ENCODE data around the gene KAZN.

Gene KAZN

GRCh38 chr1:14598498-14599182, at the start of gene KAZN:
Gene KAZN (plus strand): TSS chr1:14598685.
- in situ Hi-C loops (cut with HindIII; ENCODE audit: low sequenced_read_pairs): no loop called here

GRCh38 chr1:14549897-14550620, 48.4 kb upstream of the KAZN start:
- in situ Hi-C loops (cut with HindIII; ENCODE audit: low sequenced_read_pairs): no loop called here

- in situ Hi-C loops (cut with HindIII; ENCODE audit: low sequenced_read_pairs): no loop called here
These were observed 47.1 kb upstream of the KAZN start for GRCh38 chr1:14551386-14551785.

- in situ Hi-C loops (cut with HindIII; ENCODE audit: low sequenced_read_pairs): no loop called here
These were observed 46.1 kb upstream of the KAZN start for GRCh38 chr1:14552246-14552965.

DNA sequence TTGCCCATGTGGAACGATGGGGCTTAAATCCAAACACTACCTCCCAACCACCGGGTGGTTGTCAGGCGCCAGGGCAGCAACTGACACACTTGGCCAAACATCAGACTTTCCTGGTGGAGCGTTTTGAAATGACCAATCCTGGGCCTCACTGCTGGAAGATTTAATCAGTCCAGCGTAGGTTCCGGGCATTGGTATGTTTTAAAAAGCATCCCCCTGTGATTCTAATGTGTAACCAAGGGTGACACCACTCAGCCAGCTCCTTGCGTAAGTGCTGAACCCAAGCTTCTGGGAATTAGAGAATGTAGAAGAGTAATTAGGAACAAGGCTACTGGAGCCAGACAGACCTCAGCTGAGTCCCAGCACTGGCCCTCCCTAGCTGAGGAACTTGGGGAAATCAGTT, 44.8 kb upstream of the KAZN start:
- in situ Hi-C loops (cut with HindIII; ENCODE audit: low sequenced_read_pairs): no loop called here

DNA sequence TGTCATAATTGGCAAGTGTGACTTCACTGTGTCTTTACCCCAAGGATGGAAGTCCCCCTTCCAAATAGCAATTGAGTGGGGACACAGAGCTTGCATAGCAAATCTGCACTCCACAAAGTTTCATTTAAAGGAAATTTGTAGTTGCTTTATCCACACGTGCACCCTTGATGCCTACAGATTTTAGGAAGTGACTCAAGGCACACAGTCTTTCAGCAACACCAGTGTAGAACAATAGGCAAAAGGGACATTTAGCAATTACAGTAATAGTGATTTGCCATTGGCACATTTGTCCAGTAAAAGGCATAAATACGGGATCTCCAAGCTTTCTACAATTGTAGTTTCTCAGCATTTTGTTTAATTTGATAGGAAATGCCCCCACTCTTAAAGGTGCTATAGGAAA, 43.4 kb upstream of the KAZN start:
- in situ Hi-C loops (cut with HindIII; ENCODE audit: low sequenced_read_pairs): no loop called here

GRCh38 chr1:14561014-14561693, 37.3 kb upstream of the KAZN start:
- in situ Hi-C loops (cut with HindIII; ENCODE audit: low sequenced_read_pairs): no loop called here

DNA sequence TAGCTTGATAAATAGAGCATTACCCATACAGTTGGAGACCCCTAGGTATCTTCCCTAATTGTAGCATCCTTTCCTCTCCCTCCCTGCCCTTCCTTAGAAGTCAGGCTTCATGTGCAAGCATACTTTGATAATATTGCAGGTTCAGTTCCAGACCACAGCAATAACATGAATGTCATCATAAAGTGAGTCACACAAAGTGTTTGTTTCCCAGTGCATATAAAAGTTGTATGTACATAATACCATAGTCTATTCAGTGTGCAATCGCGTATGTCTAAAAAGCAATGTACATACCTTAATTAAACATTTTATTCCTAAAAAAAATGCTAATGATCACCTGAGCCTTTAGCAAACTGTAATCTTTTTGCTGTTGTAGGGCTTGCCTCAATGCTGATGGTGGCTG, 33.4 kb upstream of the KAZN start:
- in situ Hi-C loops (cut with HindIII; ENCODE audit: low sequenced_read_pairs): no loop called here

GRCh38 chr1:14567056-14567455, 31.4 kb upstream of the KAZN start:
- in situ Hi-C loops (cut with HindIII; ENCODE audit: low sequenced_read_pairs): no loop called here

DNA sequence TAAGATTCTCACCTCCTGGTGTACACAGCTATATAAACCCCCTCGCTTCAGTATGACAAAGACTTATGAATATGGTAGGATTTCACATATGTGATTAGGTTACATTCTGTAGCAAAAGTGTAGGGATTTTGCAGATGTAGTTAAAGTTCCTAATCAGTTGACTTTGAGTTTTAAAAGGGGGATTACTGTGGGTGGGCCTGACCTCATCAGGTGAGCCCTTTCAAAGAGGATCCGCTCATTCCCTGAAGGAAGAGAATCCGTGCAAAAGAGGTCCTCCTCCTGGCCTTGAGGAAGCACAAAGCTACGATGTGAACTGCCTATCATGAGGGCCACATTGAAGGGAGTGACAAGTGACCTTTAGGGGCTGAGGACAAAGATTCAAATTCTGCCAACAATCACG, 30.6 kb upstream of the KAZN start:
- in situ Hi-C loops (cut with HindIII; ENCODE audit: low sequenced_read_pairs): no loop called here

DNA sequence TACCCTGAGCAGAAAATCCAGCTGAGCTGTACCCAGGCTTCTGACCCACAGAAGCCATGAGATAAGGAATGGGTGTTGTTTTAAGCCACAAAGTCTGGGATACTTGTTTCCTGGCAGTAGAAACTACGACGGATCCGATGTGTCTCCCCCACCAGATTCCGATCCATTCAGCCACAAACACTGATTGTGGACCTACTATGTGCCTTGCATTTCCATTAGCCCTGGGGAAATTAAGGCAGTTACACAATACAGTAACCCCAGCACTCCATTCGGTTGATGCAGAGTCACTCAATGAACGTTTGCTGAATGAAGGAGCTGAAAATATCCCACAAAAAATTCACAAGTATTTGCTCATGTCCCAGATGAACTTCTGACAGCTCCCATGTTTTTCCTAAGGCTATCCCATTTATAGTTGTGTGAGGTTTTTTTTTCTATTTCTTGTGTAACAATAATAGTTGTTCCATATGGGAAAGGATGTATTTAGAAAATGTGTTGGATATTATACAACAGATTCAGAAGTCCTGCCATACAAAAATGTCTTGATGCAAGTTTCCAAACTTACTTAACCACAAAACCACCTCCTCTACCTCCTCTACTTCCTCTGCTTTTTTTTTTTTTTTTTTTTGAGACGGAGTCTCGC, 29.6 kb upstream of the KAZN start:
- in situ Hi-C loops (cut with HindIII; ENCODE audit: low sequenced_read_pairs): no loop called here

GRCh38 chr1:14570514-14570913, 28.0 kb upstream of the KAZN start:
- in situ Hi-C loops (cut with HindIII; ENCODE audit: low sequenced_read_pairs): no loop called here

DNA sequence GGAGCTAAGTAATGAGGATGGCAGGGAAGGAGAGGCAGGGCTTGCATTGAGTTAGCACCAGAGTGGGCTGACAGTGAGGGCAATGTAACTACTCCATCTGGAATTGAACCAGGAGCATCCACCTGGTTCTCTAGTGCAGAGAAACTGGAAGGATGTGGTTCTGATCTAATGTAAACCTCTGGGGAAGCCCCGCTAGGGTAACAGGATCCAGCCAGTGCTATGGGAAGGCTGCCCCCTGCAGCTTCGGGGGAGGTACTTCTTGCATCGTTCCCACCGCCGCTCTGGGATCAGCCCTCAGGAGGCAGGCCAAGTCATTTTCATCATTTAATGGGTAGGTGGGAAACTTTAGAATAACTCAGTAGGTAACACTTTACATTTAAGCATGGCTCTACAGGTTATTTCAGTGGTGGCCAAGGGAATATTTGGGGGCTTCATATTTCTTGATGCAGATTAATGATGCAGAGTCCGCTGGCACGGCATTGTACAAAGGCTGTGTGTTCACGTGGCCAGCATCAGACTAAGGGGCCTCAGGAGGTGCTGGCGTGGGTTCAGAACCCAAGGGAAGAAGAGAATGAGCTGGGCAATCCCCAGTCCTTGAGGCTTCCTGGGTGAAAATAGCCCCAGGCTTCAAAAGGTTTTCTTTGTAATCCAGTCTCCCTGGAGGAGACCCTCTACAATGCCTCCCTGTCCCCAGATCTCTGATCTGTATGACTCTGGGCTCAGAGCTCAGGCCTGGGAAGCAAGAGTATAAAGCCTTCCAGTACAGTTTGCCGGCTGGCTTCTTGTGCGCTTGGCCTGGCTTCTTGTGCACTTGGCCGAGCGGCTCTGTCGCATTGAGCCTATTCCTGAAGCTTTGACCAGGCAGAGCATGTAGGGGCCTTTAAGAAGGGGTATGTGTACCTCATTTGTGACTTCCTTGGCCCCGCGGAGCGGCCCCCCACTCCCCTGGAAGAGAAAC, 26.4 kb upstream of the KAZN start:
- in situ Hi-C loops (cut with HindIII; ENCODE audit: low sequenced_read_pairs): no loop called here

- in situ Hi-C loops (cut with HindIII; ENCODE audit: low sequenced_read_pairs): no loop called here
These were observed 25.6 kb upstream of the KAZN start for GRCh38 chr1:14572861-14573260.

- in situ Hi-C loops (cut with HindIII; ENCODE audit: low sequenced_read_pairs): no loop called here
These were observed 22.3 kb upstream of the KAZN start for GRCh38 chr1:14576155-14576554.

DNA sequence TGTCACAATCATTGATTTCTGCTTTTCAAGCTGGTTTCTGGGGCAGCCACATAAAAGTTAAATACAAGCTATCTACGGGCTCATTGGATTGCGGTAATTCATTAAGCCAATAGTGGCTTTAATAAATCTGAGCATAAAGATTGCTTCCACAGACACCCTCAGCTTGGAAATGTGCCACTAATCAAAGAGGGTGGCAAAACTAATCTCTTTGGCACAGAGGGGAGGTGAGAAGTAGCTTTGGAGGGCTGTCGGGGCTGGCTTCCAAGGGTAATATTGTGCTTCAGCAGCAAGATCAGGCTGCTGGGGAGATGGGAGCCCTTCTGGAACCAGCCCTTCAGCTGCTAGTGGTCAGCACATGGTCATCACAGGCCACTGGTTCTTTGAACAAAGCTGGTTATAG, 21.2 kb upstream of the KAZN start:
- in situ Hi-C loops (cut with HindIII; ENCODE audit: low sequenced_read_pairs): no loop called here

GRCh38 chr1:14578156-14578555, 20.3 kb upstream of the KAZN start:
- in situ Hi-C loops (cut with HindIII; ENCODE audit: low sequenced_read_pairs): no loop called here

- in situ Hi-C loops (cut with HindIII; ENCODE audit: low sequenced_read_pairs): loop anchor here (10.0 kb wide), 1 partner anchor 655 kb away; no protein-coding TSS in a partner anchor
These were observed 18.2 kb upstream of the KAZN start for GRCh38 chr1:14580295-14580694.

- in situ Hi-C loops (cut with HindIII; ENCODE audit: low sequenced_read_pairs): loop anchor here (10.0 kb wide), 1 partner anchor 656 kb away; no protein-coding TSS in a partner anchor
These were observed 17.5 kb upstream of the KAZN start for GRCh38 chr1:14580986-14581385.

- in situ Hi-C loops (cut with HindIII; ENCODE audit: low sequenced_read_pairs): loop anchor here (10.0 kb wide), 1 partner anchor 659 kb away; no protein-coding TSS in a partner anchor
These were observed 14.7 kb upstream of the KAZN start for GRCh38 chr1:14583788-14584187.
